HG03520 (cell line): Measurements from ENCODE around the gene STIP1.

Experiments used
- ATAC-seq: cut with Tn5 transposase; IDR thresholded peaks from one replicate; pipeline ENCODE4 v1.9.1; 2021; ENCODE audit warnings: mild to moderate bottlenecking, moderate library complexity; ENCODE audit not compliant: unreplicated experiment

The STIP1 gene

GRCh38 chr11:64249563-64250414 lies 63.8 kb downstream of the STIP1 start:
- ATAC-seq = no peak

- no peak for ATAC-seq
Observed at GRCh38 chr11:64250415-64251015, 64.5 kb downstream of the STIP1 start.

GRCh38 chr11:64251016-64251752 lies 65.2 kb downstream of the STIP1 start, which contains the start of gene PLCB3:
Gene PLCB3 (plus strand): TSS chr11:64251530. CDS start chr11:64251650, 120 bp downstream.
- no peak for ATAC-seq

GRCh38 chr11:64251753-64252002 lies 65.7 kb downstream of the STIP1 start:
- no peak for ATAC-seq

GRCh38 chr11:64252003-64252872 lies 66.3 kb downstream of the STIP1 start:
- ATAC-seq = no peak

- ATAC-seq = no peak
Observed at GRCh38 chr11:64253043-64253442, 67.1 kb downstream of the STIP1 start.

GRCh38 chr11:64253481-64253880 lies 67.5 kb downstream of the STIP1 start:
- ATAC-seq = no peak
